Measurements from ENCODE around the gene DIMT1. TPM values are rescaled to one million over a fixed set of nuclear protein-coding genes. Genes with fewer than 3 reads are reported as not detected.

Gene DIMT1
- 17.8 TPM for total RNA-seq
- long read RNA-seq, transcript DIMT1-201 (12 exons, 2,859 nt), result major isoform, 26 of 30 reads
- long read RNA-seq, partial matches to known transcripts, result 0 of 30 reads
- long read RNA-seq, other reads (novel, unspliced or antisense), result 3 of 30 reads

DNA sequence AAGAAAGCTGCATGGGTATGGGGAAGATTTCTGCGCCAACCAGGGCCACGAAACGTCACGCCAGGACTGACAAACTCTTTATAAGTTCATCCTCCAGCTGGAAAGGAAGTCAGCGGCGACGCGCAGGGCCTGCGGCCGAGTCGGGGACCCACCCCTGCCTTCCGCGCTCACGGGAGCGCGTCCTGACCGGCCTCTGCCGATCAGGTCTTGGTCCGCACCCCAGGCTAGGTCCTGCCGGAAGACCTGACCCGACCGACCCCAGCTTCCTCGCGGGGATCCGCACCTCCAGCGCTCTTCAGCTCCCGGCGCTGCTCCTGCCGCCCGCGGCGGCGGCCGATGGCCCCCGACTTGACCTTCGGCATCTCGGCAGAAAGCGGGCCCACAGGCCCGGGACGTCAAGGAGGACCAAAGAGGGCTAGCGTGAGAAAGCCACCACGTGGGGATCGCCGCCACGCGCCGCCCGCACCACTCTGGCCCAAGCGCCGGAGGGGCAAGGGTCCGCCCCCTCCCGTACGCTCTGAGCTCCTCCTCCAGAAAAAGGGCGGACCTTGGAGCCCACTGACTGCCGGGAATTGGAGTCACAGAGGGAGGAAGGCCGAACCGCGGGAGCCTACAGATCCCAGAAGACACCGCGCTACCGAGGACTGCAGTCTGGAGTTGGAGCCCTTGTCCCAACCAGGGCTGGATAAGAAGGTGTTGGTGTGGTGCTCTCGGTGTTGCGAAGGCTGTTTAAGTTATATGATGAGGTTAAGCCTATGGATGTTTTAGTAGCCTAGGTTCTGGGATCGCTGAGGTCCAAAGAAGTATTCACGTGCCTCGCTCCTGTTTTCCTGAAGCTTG lies at the start of gene DIMT1:
DIMT1 (minus strand) TSS at position 495 of the 840 bp plus-strand sequence; CDS start at position 362, 133 bp downstream.
- DNase-seq, result peak; percentile 97
- ATAC-seq (ENCODE audit: poor library complexity), result peak; percentile 99
- intact Hi-C loops (cut with DNase I), result no loop called here

GRCh38 chr5:62450259-62450658 lies 46.6 kb upstream of the DIMT1 start:
- DNase-seq, result no peak
- ATAC-seq (ENCODE audit: poor library complexity), result no peak
- intact Hi-C loops (cut with DNase I), result no loop called here

DNA sequence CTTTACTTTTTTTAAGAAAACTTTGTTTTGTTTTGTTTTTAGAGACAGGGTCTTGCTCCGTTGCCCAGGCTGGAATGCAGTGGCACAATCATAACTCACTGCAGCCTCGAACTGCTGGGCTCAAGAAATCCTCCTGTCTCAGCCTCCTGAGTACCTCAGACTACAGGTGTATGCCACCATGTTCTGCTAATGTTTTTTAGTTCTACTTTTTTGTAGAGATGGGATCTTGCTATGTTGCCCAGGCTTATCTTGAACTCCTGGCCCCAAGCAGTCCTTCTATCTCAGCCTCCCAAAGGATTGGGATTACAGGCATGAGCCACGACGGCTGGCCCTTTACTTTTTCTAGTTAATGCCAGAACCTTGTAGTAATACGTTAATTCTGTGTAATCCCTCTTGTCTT lies 44.8 kb upstream of the DIMT1 start:
- no peak for ATAC-seq (ENCODE audit: poor library complexity)
- DNase-seq, result no peak
- intact Hi-C loops (cut with DNase I), result loop anchor here (5.0 kb wide), 1 partner anchor 334 kb away; no protein-coding TSS in a partner anchor

DNA sequence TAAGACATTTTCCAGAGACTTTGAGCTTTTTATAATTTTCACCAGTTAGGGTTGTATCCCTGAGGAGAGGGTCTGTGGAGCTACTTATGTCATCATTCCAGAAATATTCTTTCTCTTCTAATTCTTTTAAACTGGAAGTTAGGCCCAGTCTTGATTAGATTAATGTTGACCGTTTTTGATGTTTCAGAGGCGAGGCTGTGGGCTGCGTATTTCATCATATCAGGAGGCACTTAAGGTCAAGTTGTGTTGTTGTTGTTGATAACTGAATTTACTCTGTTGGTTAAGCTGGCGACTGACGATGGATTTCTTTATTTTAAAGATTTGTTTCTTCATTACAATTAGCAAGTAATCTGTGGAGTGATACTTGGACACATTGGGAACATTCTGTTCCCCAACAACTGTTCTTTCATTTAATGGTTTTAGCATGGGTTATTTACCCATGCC lies 28.9 kb upstream of the DIMT1 start:
- intact Hi-C loops (cut with DNase I), result no loop called here
- ATAC-seq (ENCODE audit: poor library complexity) (peak; percentile 59), DNase-seq (no peak)

GRCh38 chr5:62431735-62432620 lies 28.3 kb upstream of the DIMT1 start:
- no peak for DNase-seq
- ATAC-seq (ENCODE audit: poor library complexity), result peak; percentile 81
- intact Hi-C loops (cut with DNase I), result no loop called here

GRCh38 chr5:62424763-62425162 lies 21.1 kb upstream of the DIMT1 start:
- no peak for DNase-seq
- ATAC-seq (ENCODE audit: poor library complexity), result no peak
- intact Hi-C loops (cut with DNase I), result no loop called here

GRCh38 chr5:62421414-62421813 lies 17.7 kb upstream of the DIMT1 start:
- DNase-seq, result no peak
- intact Hi-C loops (cut with DNase I), result no loop called here
- ATAC-seq (ENCODE audit: poor library complexity), result no peak

DNA sequence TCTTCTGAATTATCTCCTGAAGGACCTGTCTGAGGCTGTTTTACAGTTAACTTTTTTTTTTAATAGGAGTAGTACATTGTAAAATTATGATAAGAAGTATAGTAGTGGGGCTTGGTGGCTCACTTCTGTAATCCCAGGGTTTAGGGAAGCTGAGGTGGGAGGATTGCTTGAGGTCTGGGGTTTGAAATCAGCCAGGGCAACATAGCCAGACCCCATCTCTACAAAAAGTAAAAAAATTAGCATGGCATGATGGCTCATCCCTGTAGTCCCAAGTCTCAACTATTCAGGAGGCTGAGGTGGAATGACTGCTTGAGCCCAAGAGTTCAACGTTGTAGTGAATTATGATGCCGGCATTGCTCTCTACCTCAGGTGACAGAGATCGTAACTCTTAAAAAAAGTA lies 15.9 kb upstream of the DIMT1 start:
- intact Hi-C loops (cut with DNase I), result no loop called here

GRCh38 chr5:62418462-62419076 lies 14.9 kb upstream of the DIMT1 start:
- ATAC-seq (ENCODE audit: poor library complexity) (peak; percentile 84), DNase-seq (no peak)
- intact Hi-C loops (cut with DNase I), result no loop called here

More for the DNA sequence above, 15.9 kb upstream of the DIMT1 start:
- DNase-seq, result no peak
- ATAC-seq (ENCODE audit: poor library complexity), result no peak

DNA sequence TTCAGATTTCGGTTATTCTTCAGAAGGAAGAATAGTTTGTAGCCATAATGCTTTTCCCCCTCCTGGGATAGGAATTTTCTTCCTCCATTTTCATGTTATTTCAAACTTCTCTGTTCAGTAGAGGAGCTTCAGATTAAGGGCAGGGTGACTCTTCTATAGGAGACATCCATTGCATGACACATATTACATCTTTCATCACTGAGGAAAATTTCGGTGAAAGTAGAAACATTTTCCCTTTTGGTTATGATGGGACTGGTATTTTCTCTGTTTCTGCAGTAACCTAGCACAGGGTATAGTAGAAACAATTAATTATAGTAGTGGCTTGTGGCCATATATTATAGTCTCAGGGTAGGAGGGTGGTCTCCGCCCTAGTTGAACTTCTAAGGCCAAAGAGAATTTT lies 10.0 kb upstream of the DIMT1 start:
- ATAC-seq (ENCODE audit: poor library complexity) (no peak), DNase-seq (no peak)
- intact Hi-C loops (cut with DNase I), result no loop called here

- peak; percentile 99 for ATAC-seq (ENCODE audit: poor library complexity)
- peak; percentile 99 for DNase-seq
- intact Hi-C loops (cut with DNase I), result no loop called here
These were observed 9.0 kb upstream of the DIMT1 start, which contains the start of gene IPO11 for GRCh38 chr5:62412549-62413329. Gene IPO11, plus strand, starts transcription at chr5:62412763. Its CDS starts 24,517 bp downstream, at chr5:62437280.

DNA sequence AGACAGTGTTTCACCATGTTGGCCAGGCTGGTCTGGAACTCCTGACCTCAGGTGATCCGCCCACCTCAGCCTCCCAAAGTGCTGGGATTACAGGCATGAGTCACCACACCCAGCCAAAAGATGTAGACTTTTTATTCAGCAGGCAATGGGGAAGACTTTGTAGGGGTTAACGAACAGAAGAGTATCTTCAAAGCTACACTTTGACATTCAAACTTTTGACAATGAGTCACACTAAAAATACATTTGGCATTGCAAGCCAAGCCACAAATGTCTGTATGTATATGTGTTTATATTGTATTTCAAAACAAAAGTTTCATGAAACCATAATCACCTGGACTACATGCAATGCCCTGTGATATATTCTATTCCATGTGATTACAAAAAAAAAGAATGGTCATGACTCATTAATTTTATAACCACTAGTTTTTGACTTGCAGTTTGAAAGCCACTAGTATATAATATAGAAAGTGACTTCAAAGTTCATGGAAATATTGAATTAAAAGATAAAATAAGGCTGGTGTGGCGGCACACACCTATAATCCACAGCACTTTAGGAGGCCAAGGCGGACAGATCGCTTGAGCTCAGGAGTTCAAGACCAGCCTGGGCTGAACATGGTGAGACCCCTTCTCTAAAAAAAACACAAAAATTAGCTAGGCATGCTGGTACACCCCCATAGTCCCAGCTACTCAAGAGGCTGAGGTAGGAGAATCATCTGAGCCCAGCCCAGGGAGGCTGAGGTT lies 8.3 kb downstream of the DIMT1 start:
- intact Hi-C loops (cut with DNase I), result no loop called here
- ATAC-seq (ENCODE audit: poor library complexity), result no peak

GRCh38 chr5:62386824-62387223 lies 16.9 kb downstream of the DIMT1 start:
- DNase-seq (no peak), ATAC-seq (ENCODE audit: poor library complexity) (peak; percentile 82)
- intact Hi-C loops (cut with DNase I), result no loop called here

More for the DNA sequence above, 8.3 kb downstream of the DIMT1 start:
- DNase-seq, result no peak

GRCh38 chr5:62385816-62386400 lies 17.8 kb downstream of the DIMT1 start:
- intact Hi-C loops (cut with DNase I), result no loop called here
- DNase-seq (no peak), ATAC-seq (ENCODE audit: poor library complexity) (peak; percentile 17)

- DNase-seq (no peak), ATAC-seq (ENCODE audit: poor library complexity) (no peak)
- intact Hi-C loops (cut with DNase I), result no loop called here
These were observed 18.6 kb downstream of the DIMT1 start for GRCh38 chr5:62385131-62385530.

- ATAC-seq (ENCODE audit: poor library complexity) (no peak), DNase-seq (no peak)
These were observed 27.6 kb downstream of the DIMT1 start for GRCh38 chr5:62376064-62376463.

GRCh38 chr5:62375627-62376026 lies 28.1 kb downstream of the DIMT1 start:
- no peak for DNase-seq
- ATAC-seq (ENCODE audit: poor library complexity), result no peak
- intact Hi-C loops (cut with DNase I), result no loop called here

More at GRCh38 chr5:62376064-62376463, 27.6 kb downstream of the DIMT1 start:
- intact Hi-C loops (cut with DNase I), result no loop called here
